ENCODE results near the gene MRPL28.
A peak's percentile ranks its signal among the peaks of the same experiment; 100 is the strongest.
"Not testable (repeated sequence)": the region's sequence is repeated elsewhere in the genome, so short reads cannot be mapped to it uniquely, and the experiment has no call there.

The MRPL28 gene

GRCh38 chr16:341095-341973 is 29.0 kb downstream of the MRPL28 start:
- DNase-seq; ATAC-seq (replicated peaks); H3K27me3 Mint-ChIP-seq; H3K9me3 Mint-ChIP-seq: not testable (repeated sequence)
- peak overlapping the region in 1 of 2 donors; percentile 15 for H3K27ac Mint-ChIP-seq
- peak overlapping the region in 1 of 2 donors; percentile 71 for H3K4me3 Mint-ChIP-seq
- H3K4me1 Mint-ChIP-seq (ENCODE audit: low read depth in 2 of 2), result peaks cover 39 to 57% of the 10 kb centered on the region in 2 donors
- H3K36me3 Mint-ChIP-seq (ENCODE audit: insufficient read depth), result peaks cover 43% of the 10 kb centered on the region

- Mint-ChIP-seq H3K4me1 (ENCODE audit: low read depth in 2 of 2) (peaks cover 39 to 58% of the 10 kb centered on the region in 2 donors), H3K4me3 (peak overlapping the region; percentile 71 to 80), H3K27ac (peak overlapping the region; percentile 15 to 84)
Measured at GRCh38 chr16:340370-341091, 29.8 kb downstream of the MRPL28 start.

GRCh38 chr16:339680-340079 is 30.7 kb downstream of the MRPL28 start:
- ATAC-seq (replicated peaks) (peak; percentile 73), DNase-seq (peak in 1 of 3 experiments; percentile 13)
- Mint-ChIP-seq H3K4me3 (peak overlapping the region; percentile 71 to 80), H3K27me3 (no peaks in the 10 kb centered on the region), H3K36me3 (ENCODE audit: insufficient read depth) (peaks cover 43% of the 10 kb centered on the region), H3K4me1 (ENCODE audit: low read depth in 2 of 2) (peaks cover 39 to 56% of the 10 kb centered on the region in 2 donors), H3K27ac (peak overlapping the region; percentile 15 to 84), H3K9me3 (no peaks in the 10 kb centered on the region)

More at GRCh38 chr16:340370-341091, 29.8 kb downstream of the MRPL28 start:
- ATAC-seq (replicated peaks) (no peak), DNase-seq (no peak)
- H3K27me3 Mint-ChIP-seq, result no peaks in the 10 kb centered on the region
- H3K36me3 Mint-ChIP-seq (ENCODE audit: insufficient read depth), result peaks cover 43% of the 10 kb centered on the region
- H3K9me3 Mint-ChIP-seq, result no peaks in the 10 kb centered on the region

- H3K36me3 Mint-ChIP-seq (ENCODE audit: insufficient read depth), result peaks cover 27% of the 10 kb centered on the region
- peaks cover 48 to 64% of the 10 kb centered on the region in 2 donors for H3K4me1 Mint-ChIP-seq (ENCODE audit: low read depth in 2 of 2)
- H3K4me3 Mint-ChIP-seq, result peak overlapping the region; percentile 61 to 68
- DNase-seq (no peak), ATAC-seq (replicated peaks) (peak; percentile 29)
- no peaks in the 10 kb centered on the region for H3K9me3 Mint-ChIP-seq
- H3K27ac Mint-ChIP-seq, result peak overlapping the region; percentile 71 to 78
- H3K27me3 Mint-ChIP-seq, result no peaks in the 10 kb centered on the region
Measured at GRCh38 chr16:337975-338575, 32.3 kb downstream of the MRPL28 start.

GRCh38 chr16:337437-337836 is 32.9 kb downstream of the MRPL28 start:
- peak overlapping the region in 1 of 2 donors; percentile 8 for H3K4me3 Mint-ChIP-seq
- no peak for ATAC-seq (replicated peaks)
- H3K27me3 Mint-ChIP-seq, result no peaks in the 10 kb centered on the region
- no peaks in the 10 kb centered on the region for H3K9me3 Mint-ChIP-seq
- peaks cover 22% of the 10 kb centered on the region for H3K36me3 Mint-ChIP-seq (ENCODE audit: insufficient read depth)
- peaks cover 50 to 61% of the 10 kb centered on the region in 2 donors for H3K4me1 Mint-ChIP-seq (ENCODE audit: low read depth in 2 of 2)
- peak overlapping the region; percentile 35 to 71 for H3K27ac Mint-ChIP-seq
- DNase-seq, result no peak

GRCh38 chr16:336269-336668 is 34.1 kb downstream of the MRPL28 start:
- Mint-ChIP-seq H3K27ac (peak overlapping the region; percentile 54 to 82), H3K36me3 (ENCODE audit: insufficient read depth) (peaks cover 22% of the 10 kb centered on the region), H3K4me1 (ENCODE audit: low read depth in 2 of 2) (peaks cover 50 to 60% of the 10 kb centered on the region in 2 donors), H3K4me3 (peak overlapping the region; percentile 40 to 43), H3K9me3 (no peaks in the 10 kb centered on the region), H3K27me3 (no peaks in the 10 kb centered on the region)
- no peak for ATAC-seq (replicated peaks)
- DNase-seq, result no peak

GRCh38 chr16:334861-335632 is 35.3 kb downstream of the MRPL28 start:
- Mint-ChIP-seq H3K36me3 (ENCODE audit: insufficient read depth) (peaks cover 23% of the 10 kb centered on the region), H3K4me1 (ENCODE audit: low read depth in 2 of 2) (peaks cover 57 to 62% of the 10 kb centered on the region in 2 donors), H3K27ac (peak overlapping the region; percentile 56 to 62), H3K4me3 (peak overlapping the region; percentile 4 to 18)
- not testable (repeated sequence) for ATAC-seq (replicated peaks); DNase-seq; H3K27me3 Mint-ChIP-seq; H3K9me3 Mint-ChIP-seq

- Mint-ChIP-seq H3K4me1 (ENCODE audit: low read depth in 2 of 2) (peaks cover 54 to 59% of the 10 kb centered on the region in 2 donors), H3K27ac (peak overlapping the region; percentile 35 to 56), H3K36me3 (ENCODE audit: insufficient read depth) (peaks cover 28% of the 10 kb centered on the region), H3K4me3 (peak overlapping the region; percentile 4 to 18)
- not testable (repeated sequence) for H3K9me3 Mint-ChIP-seq; H3K27me3 Mint-ChIP-seq; DNase-seq; ATAC-seq (replicated peaks)
Measured at GRCh38 chr16:334164-334832, 36.0 kb downstream of the MRPL28 start.

GRCh38 chr16:333406-334094 is 36.8 kb downstream of the MRPL28 start:
- H3K4me3 Mint-ChIP-seq, result peak overlapping the region in 1 of 2 donors; percentile 4
- ATAC-seq (replicated peaks) (no peak), DNase-seq (no peak)
- peaks cover 51 to 59% of the 10 kb centered on the region in 2 donors for H3K4me1 Mint-ChIP-seq (ENCODE audit: low read depth in 2 of 2)
- H3K36me3 Mint-ChIP-seq (ENCODE audit: insufficient read depth), result peaks cover 32% of the 10 kb centered on the region
- H3K9me3 Mint-ChIP-seq, result no peaks in the 10 kb centered on the region
- H3K27ac Mint-ChIP-seq, result peak overlapping the region; percentile 35 to 56
- no peaks in the 10 kb centered on the region for H3K27me3 Mint-ChIP-seq

GRCh38 chr16:331181-331814 is 39.0 kb downstream of the MRPL28 start:
- Mint-ChIP-seq H3K4me1 (ENCODE audit: low read depth in 2 of 2) (peaks cover 59 to 60% of the 10 kb centered on the region in 2 donors), H3K36me3 (ENCODE audit: insufficient read depth) (peaks cover 47% of the 10 kb centered on the region), H3K27ac (peak overlapping the region in 1 of 2 donors; percentile 17)
- not testable (repeated sequence) for H3K9me3 Mint-ChIP-seq; H3K4me3 Mint-ChIP-seq; H3K27me3 Mint-ChIP-seq; ATAC-seq (replicated peaks); DNase-seq

- Mint-ChIP-seq H3K4me3 (no peak overlapping the region), H3K27me3 (no peaks in the 10 kb centered on the region), H3K9me3 (no peaks in the 10 kb centered on the region), H3K36me3 (ENCODE audit: insufficient read depth) (peaks cover 45% of the 10 kb centered on the region), H3K27ac (peak overlapping the region in 1 of 2 donors; percentile 60), H3K4me1 (ENCODE audit: low read depth in 2 of 2) (peaks cover 57 to 58% of the 10 kb centered on the region in 2 donors)
- DNase-seq, result no peak
- ATAC-seq (replicated peaks), result no peak
Measured at GRCh38 chr16:330741-331140, 39.6 kb downstream of the MRPL28 start.

Data from effector memory CD8-positive, alpha-beta T cell (primary cell).